ENCODE measurements around the gene WSB2. TPM values are rescaled to one million over a fixed set of nuclear protein-coding genes. Genes with fewer than 3 reads are reported as not detected.
A peak's percentile ranks its signal among the peaks of the same experiment; 100 is the strongest.
"Not testable (repeated sequence)": the region's sequence is repeated elsewhere in the genome, so short reads cannot be mapped to it uniquely, and the experiment has no call there.

The WSB2 gene
- polyA plus RNA-seq, 5 donors, result 49.6 to 56.2 (median 54.2) TPM

DNA sequence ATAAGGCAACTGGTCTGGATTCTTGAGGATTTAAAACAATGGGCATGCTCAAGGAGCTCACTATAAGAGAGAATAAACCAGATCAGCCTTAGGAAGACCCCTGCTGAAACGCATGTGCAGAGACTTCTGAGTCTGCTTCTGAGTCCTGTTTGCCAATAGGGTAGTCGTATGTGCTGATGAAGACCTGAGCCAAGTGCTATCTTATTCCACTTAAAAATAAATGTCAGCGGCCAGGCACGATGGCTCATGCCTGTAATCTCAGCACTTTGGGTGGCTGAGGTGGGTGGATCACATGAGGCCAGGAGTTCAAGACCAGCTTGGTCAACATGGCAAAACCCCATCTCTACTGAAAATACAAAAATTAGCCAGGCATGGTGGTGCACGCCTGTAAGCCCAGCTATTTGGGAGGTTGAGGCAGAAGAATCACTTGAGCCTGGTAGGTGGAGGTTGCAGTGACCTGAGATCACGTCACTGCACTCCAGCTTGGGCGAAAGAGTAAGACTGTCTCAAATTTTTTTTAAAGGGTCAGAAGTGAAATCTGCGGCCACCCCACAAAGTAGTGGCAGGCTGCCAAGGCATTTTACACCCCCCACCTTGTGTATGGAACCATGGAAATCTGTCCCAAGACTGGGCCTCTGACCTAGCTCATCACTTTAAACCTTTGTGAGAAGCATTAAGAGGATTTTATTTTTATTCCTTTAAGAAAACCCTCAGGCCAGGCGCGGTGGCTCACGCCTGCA, 24.1 kb downstream of the WSB2 start:
- DNase-seq, result no peak

DNA sequence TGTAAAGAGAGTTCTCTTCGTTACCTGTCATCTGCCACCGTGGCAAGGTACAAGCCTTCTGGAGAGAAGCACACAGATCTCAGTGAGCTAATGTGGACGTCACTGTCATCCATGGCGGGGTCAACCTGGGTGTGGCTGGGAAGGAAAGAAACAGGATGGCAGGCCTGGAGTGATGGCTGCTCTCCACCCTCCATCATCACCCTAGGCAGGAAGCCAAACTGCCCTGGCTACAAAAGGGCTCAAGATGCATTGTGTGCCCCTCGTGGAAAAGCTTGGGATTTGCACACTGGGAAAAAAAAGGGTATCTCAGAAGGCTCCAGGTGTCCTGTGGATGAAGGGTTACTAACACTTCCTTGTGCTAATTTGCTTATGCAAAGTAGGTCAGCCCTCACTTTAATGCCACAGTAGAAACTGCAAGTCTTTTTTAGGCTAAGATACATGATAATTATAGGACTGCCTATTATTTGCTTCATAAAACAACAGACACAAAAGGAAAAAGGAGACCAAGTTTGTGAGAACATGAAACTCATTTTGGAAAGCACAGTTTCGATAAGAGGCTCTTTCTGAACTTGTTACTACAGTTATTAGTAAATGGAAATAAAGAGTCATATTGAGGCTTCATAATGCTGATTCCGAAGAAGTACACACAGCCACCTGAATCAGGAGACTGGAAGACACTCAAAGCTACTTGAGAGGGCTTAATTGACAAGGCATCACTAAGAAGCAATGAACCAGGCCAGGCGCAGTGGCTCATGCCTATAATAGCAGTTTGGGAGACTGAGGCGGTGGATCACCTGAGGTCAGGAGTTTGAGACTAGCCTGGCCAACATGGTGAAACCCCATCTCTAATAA, 25.6 kb downstream of the WSB2 start:
- DNase-seq, result no peak

DNA sequence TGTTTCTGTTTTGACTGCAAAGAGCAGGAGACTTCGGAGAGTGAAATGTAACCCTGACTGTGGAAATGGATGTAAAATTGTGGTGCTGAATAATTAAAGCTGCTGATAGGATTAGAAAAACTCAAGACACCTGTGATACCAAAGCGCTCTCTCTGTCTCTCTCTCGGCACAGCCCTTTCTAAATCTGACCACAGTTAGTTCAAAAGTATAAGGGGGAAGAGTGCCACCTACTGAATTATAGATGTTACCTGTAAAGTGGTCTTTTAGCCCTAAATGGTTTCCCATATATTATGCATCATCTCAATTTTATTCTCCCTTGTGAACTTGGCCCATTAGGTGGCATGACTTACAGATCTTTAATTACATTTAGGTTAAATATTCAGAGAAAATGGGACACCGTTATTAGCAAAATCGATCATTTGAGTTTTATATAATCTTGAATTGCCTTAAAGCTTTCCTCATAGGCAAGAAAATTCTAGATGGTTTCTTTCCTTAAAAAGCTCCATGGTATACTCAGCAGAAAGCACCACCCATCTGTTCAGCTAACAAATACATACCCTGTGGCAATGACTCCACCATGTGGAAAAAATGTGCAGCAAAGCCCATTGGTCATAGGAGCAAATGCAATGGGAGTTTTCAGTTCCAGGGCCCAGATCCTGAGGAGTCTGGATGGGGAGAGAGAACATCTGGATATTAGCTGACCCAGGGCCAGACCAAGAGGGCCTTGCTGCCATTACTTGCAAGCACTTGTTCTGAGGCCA, 26.4 kb downstream of the WSB2 start:
- DNase-seq, result no peak

DNA sequence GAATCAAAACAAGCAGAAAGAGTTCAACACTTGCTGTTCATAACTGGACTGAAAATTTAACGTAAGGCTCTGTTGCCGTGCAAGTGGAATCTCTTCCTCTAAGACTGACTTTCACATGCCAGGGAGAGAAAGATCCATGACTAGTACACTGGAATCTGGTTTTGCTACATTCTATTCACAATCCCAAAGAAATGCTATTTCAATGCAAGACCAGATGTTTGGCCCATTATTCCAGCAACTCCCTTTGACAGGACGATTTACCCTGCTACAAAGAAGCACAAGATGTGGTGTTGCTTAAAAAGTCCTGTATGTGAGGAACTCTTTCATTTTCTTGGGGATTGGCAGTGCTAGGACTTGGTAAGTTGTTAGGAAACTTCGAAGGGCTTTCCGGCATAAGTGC, 27.1 kb downstream of the WSB2 start:
- peak in 1 of 2 donors; percentile 9 for DNase-seq

DNA sequence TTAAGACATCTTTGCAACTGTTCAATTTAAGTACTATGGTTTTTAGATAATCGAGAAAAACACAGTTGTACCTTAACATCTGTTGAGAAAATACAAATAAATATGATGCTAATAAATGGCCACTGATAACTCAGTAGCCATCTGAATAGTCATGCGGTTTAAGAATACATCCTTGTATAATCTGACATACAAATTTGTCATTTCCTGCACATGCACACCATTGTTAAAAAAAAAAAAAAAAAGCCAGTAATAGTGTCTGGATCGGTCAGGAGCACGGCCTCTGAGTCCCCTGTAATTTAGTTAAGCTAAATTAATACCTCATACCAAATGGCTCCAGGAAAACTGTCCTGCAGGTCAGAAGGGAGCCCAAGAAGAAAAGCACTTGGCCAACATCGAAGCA, 27.7 kb downstream of the WSB2 start:
- no peak for DNase-seq

DNA sequence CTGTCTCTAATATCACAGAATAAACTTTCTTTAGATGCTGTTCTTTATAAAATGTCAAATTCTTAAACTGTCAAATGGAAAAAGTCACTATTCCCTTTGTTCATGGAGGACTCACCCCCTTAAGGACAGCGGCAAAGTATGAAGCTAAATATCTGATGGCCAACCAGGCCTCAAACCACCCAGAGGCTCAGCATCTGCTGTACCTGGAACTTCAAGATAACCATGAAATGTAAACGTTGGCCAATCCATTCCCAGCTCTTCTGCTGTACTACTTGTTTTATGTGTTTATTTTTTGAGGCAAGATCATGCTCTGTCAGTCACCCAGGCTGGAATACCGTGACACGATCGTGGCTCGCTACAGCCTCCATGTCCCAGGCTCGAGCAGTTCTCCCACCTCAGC, 28.8 kb downstream of the WSB2 start:
- DNase-seq, result no peak

DNA sequence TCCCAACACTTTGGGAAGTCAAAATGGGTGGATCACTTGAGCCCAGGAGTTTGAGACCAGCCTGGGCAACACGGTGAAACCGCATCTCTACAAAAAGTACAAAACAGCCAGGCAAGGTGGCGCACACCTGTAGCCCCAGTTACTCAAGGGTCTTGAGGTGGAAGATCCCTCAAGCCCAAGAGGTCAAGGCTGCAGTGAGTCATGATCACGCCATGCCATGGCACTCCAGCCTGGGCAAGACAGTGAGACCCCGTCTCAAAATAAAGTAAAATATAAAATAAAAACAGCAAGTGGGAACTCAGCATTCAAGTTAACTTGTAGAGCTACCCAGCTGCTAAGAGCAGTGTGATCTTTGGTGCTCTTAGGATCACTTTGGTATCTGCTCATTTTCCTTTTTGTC, 31.8 kb downstream of the WSB2 start:
- DNase-seq, result no peak

DNA sequence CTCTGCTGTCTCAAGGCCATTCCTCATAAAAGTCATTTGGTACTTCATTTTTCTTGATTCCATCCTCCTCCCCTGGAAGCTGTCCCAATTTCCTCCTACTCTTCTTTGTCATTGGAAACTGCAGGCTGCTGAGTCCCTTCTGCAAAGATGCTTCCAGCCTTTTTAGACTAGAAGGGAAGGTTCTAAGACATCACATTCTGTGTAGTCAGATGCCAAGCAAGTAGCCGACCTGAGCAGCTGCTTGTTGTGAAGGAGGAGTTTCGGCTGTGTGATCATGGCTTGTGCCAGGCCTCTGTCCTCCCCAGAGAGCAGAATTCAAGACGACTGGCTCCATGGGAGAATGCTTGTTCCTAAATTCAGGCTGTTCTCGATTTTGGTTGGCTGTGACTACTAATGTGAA, 35.8 kb downstream of the WSB2 start:
- DNase-seq, result no peak

DNA sequence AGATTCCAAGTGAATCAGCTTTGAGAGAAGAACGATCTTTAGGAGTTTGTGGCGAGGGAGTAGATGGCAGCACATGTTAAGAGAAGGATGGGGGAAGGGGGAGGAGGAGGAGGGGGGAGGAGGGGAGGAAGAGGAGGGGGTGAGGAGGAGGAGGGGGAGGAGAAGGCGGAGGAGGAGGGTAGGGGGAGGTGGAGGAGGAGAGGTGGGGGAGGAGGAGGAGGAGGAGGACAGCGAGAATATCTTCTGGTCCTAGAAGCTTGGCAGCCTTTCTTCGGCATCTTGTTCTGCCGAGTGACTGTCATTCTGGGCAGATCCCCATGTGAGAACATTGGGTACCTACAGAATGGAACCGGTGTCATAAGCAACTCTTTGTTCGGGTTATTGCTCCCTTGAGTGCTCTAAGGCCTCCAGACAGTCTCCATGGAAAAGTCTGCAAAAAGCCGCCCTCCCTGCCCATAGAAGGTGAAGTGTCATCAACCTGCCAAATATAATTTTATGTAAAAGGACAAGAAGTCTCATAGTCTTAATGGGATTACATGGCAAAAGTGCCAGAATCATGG, 37.6 kb downstream of the WSB2 start:
- no peak for DNase-seq

DNA sequence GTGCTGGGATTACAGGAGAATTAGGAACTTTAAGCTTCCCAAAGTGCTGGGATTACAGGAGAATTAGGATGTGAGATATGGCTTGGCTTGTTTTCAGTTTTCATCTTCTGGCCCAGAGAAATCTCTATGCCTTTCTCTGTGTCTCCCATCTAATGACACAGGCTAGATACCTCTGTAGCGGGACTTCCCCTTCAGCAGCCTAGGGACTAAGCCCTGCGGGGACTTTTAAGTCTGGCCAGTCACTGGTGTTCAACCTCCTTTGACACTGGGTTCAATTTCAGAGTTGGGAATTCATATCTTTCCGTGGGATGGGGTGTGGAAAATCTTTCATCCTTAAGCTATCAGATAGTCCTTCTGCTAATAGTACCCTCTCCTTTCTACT, 38.3 kb downstream of the WSB2 start:
- DNase-seq, result no peak

DNA sequence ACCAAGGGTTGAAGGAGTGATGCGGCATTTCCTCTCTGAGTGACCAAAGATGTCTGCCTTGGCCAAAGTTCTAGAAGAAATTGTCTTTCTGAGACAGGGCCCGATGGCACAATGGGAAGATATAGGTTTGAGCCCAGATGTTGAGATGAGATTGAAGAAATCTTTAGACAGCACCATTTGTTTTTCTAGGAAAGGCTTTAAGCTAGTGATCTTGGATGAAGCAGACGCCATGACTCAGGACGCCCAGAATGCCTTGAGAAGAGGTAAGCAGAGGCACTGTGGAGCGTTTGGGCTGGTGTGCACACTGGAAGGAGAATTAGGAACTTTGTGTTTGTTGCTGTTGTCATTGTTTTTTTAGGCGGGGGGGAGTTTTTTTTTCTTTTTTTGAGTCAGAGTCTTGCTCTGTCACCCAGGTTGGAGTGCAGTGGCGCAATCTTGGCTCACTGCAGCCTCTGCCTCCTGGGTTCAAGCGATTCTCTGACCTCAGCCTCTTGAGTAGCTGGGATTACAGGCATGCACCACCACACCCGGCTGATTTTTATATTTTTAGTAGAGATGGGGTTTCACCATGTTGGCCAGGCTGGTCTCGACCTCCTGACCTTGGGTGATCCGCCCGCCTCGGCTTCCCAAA, 38.8 kb downstream of the WSB2 start:
- not testable (repeated sequence) for DNase-seq

DNA sequence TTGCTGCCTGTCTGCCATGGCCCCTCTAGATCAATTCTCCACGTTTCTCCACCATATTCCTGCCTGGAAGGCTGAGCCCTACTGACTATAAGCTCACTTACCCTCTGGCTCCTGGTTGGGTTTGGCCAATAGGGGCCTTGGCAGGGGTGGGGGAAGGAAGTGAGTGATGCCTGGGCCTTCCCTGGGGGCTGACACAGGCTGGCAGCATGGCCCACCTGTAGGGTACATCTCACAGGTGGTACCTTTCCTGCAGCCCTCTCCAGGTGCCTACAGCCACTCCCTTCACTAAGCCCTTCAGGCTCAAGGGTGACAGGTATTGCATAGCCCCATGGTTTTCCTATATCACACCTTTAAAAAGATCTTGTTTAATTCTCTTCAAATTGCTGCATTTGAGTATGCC, 40.9 kb downstream of the WSB2 start:
- DNase-seq, result no peak

DNA sequence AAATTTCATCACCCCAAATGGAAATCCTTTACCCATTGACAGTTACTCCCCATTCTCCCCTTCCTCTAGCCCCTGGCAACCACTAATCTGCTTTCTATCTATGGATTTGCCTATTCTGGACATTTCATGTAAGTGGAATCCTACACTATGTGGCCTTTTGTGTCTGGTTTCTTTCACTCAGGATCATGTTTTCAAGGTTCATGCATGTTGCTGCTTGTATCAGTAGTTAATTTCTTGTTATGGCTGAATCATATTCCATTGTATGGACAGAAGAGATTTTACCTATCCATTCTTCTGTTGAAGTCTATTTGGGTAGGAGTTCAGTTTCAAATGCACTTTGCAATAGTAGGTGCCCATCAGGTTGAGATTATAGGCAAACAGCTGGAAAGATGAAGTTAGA, 43.1 kb downstream of the WSB2 start:
- no peak for DNase-seq

DNA sequence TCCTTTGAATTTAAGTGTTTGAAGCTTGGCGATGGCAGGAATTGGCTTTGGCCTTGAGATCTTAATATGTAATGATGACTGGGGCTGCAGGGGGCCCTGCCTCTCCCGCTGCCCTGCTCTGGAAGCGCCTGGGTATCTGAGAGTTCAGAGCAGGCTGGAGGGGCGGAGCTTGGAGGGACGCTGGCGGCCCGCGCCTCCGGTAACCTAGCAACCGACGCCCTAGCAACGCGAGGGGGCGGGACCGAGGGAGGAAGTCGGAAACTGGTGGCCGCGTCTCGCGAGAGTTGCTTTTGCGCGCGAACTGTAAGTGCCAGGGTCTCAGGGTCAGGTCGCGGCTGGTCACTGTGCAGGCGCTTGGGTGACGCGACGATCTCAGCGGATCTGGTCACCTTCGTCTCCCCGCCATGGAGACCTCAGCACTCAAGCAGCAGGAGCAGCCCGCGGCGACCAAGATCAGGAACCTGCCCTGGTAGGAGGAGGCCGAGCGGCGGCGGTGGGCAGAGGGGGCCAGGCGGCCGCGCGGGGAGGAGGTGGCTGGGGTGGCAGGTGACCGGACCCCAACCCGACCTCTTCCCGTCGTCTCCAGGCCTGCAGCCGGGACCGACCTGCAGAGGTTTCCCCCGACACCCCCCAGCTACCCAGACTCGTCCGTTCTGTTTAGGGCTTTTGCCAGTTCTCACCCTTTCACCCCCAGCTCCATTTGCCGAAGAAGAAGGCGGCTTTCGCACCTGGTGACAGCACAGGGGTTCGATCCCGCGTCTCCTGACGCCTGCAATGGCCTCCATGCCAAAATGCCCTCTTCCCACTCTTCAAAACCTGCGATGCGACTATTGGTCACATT, 44.3 kb downstream of the WSB2 start, which contains the start of gene RFC5:
Gene RFC5, plus strand, starts transcription at position 280 of the 841 bp plus-strand sequence. Its CDS starts 125 bp downstream, at position 405.
- DNase-seq, result peak; percentile 95 to 97

DNA sequence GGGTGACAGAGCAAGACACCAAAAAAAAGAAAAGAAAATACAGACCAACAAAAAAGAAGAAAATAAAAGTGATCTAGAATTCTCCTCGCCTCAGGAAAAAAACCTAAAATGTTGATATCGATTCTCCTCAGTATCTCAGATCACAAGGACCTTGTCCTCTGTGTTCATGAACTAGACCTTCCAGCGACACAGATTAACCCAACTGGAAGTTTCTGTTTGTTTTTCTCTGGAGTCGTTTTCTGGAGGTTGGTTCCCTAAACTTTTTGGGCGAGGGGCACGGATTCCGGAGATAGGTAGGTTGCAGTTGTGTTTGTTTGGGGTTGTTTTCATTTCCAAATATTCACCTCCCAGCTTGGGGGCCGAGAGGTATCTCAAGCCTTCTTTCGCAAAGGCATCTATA, 45.0 kb downstream of the WSB2 start:
- DNase-seq, result no peak

DNA sequence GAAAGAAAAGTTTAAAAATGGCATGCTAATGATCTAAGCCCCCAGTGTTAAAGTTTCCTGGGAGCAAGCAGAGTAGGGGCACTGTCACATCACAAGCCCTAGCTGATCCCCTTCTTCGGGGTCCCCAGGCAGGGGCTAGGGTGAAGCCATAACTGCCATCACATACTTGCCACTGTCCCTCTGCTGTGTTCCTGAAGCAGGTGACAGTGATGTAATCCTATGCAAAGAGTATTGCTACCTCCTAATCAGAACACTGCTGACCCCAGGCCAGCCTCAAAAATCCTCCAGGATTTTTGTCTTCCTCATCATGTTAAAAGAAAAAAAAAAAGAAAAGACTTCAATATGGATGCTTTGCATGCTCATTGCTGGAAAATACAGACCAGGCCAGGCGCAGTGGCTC, 45.7 kb downstream of the WSB2 start:
- no peak for DNase-seq

DNA sequence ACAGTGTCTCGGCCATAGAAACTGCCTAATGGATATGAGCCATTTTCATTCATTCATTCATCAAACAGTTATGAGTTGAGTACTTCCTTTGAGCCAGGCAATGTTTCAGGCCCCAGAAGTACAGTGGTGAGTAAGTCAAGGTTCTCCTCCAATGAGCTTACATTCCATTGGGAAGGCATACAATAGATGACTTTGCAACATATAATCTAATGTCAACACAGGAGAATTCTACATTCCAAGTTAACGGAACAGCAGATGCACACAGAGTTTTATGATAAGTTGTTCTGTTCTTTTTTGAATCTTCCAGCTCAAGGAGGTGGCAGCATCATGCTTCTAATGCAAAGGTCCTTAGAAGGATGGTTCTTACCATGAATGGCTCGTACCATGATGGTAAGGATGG, 47.7 kb downstream of the WSB2 start:
- no peak for DNase-seq

DNA sequence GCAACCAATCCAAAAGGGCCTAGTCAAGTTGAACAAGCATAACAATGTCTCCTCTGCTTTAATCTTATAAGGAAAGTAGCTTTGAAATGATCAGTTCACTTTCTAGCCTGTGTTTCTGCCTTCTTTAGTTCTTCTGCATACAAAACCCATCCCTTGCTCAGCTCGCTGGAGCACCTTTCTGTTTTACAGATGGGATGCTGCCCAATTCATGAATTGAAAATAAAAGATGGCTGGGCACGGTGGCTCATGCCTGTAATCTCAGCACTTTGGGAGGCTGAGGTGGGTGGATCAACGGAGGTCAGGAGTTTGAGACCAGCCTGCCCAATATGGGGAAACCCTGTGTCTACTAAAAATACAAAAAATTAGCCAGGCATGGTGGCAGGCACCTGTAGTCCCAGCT, 49.0 kb downstream of the WSB2 start:
- no peak for DNase-seq

DNA sequence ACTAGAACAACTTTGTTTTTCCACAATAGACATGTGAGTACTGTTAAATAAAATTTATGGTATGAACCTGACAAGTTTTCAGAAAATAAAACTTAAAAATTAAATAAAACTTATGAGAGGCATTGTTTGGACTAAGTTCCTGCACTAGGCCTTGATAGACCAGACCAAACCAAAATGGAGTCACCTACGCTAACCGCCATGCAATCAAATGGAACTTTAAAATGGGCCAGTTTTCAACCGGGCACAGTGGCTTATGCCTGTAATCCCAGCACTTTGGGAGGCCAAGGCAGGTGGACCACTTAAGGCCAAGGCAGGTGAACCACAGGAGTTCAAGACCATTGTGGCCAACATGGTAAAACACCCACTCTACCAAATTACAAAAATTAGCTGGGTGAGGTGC, 49.6 kb downstream of the WSB2 start:
- DNase-seq, result no peak

DNA sequence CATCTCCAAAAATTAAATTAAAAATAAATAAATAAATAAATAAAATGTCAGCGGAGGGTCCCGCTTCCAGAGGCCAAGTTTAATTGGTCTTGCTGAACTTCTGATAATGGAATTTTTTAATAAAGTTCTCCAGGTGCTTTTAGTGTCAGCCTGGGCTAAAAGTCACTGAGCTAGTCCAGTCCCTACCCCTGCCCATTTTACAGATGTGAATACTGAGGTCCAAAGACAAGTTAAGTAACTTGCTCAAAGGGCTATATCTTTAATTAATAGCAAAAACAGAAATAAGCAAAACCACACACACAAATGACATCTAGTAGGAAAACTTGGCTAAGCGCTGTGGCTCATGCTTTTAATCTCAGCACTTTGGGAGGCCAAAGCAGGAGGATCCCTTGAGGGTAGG, 50.1 kb downstream of the WSB2 start:
- DNase-seq, result no peak

DNA sequence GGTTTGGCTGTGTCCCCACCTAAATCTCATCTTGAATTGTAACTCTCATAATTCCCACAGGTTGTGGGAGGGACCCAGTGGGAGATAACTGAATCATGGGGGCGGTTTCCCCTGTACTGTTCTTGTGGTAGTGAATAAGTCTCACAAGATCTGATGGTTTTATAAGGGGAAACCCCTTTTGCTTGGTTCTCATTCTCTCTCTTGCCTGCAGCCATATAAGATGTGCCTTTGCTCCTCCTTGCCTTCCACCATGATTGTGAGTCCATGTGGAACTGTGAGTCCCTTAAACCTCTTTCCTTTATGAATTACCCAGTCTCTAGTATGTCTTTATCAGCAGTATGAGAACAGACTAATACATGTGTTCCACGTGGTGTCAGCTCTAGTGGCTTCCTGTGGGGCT, 61.2 kb downstream of the WSB2 start:
- not testable (repeated sequence) for DNase-seq

All from right lung (tissue), 5 donors.